ENCODE results near the gene CARMIL3.
A peak's percentile ranks its signal among the peaks of the same experiment; 100 is the strongest.
"Not testable (repeated sequence)": the region's sequence is repeated elsewhere in the genome, so short reads cannot be mapped to it uniquely, and the experiment has no call there.

CARMIL3 gene

GRCh38 chr14:24095271-24096068 is 43.7 kb downstream of the CARMIL3 start:
- peak; percentile 20 for DNase-seq (ENCODE audit: low spot score)

- no peak for DNase-seq (ENCODE audit: low spot score)
Observed at GRCh38 chr14:24096545-24097181, 44.9 kb downstream of the CARMIL3 start.

GRCh38 chr14:24098229-24098926 is 46.6 kb downstream of the CARMIL3 start:
- no peak for DNase-seq (ENCODE audit: low spot score)

GRCh38 chr14:24098927-24099813 is 47.4 kb downstream of the CARMIL3 start:
- no peak for DNase-seq (ENCODE audit: low spot score)

- no peak for DNase-seq (ENCODE audit: low spot score)
Observed at GRCh38 chr14:24100197-24100981, 48.6 kb downstream of the CARMIL3 start.

- no peak for DNase-seq (ENCODE audit: low spot score)
Observed at GRCh38 chr14:24100982-24101494, 49.2 kb downstream of the CARMIL3 start.

- DNase-seq (ENCODE audit: low spot score) = no peak
Observed at GRCh38 chr14:24102357-24103048, 50.7 kb downstream of the CARMIL3 start.

GRCh38 chr14:24103451-24103850 is 51.6 kb downstream of the CARMIL3 start:
- no peak for DNase-seq (ENCODE audit: low spot score)

- DNase-seq (ENCODE audit: low spot score) = not testable (repeated sequence)
Observed at GRCh38 chr14:24105609-24106239, 53.9 kb downstream of the CARMIL3 start.

- DNase-seq (ENCODE audit: low spot score) = no peak
Observed at GRCh38 chr14:24106672-24107271, 55.0 kb downstream of the CARMIL3 start.

GRCh38 chr14:24108336-24108874 is 56.6 kb downstream of the CARMIL3 start:
- DNase-seq (ENCODE audit: low spot score) = no peak

- DNase-seq (ENCODE audit: low spot score) = no peak
Observed at GRCh38 chr14:24110060-24110459, 58.3 kb downstream of the CARMIL3 start.

- no peak for DNase-seq (ENCODE audit: low spot score)
Observed at GRCh38 chr14:24110523-24110922, 58.7 kb downstream of the CARMIL3 start.

- no peak for DNase-seq (ENCODE audit: low spot score)
Observed at GRCh38 chr14:24113379-24113800, 61.6 kb downstream of the CARMIL3 start.

GRCh38 chr14:24113801-24114531 is 62.2 kb downstream of the CARMIL3 start:
- peak; percentile 77 for DNase-seq (ENCODE audit: low spot score)

GRCh38 chr14:24114532-24115421 is 63.0 kb downstream of the CARMIL3 start, which contains the start of the genes DCAF11 and NRL:
Gene DCAF11 (plus strand): TSS chr14:24114777. CDS start chr14:24115595, 818 bp downstream.
Gene NRL (minus strand): TSS chr14:24114949. CDS start chr14:24082848, 32,101 bp downstream.
- DNase-seq (ENCODE audit: low spot score) = peak; percentile 100
